LNCAP (cell line): Measurements from ENCODE around the gene TMOD1.

Experiments used
- CTCF ChIP-seq: fragments of 450-650 bp; IDR thresholded peaks from 2 replicates; pipeline ENCODE4 v1.5.1; 2017; ENCODE audit warnings: mild to moderate bottlenecking

TMOD1 gene

GRCh38 chr9:97632248-97632984 lies 130.9 kb downstream of the TMOD1 start:
- no peak for TF ChIP-seq CTCF

- TF ChIP-seq CTCF, result no peak
These were observed 131.8 kb downstream of the TMOD1 start, which contains the start of the genes NCBP1 and TSTD2 for GRCh38 chr9:97632985-97633858. TSS of gene NCBP1 (plus strand) at chr9:97633821. CDS start at chr9:97633882, 61 bp downstream. TSS of gene TSTD2 (minus strand) at chr9:97633368. CDS start at chr9:97627562, 5,806 bp downstream.

GRCh38 chr9:97633859-97634490 lies 132.5 kb downstream of the TMOD1 start:
- no peak for TF ChIP-seq CTCF

GRCh38 chr9:97635026-97635425 lies 133.6 kb downstream of the TMOD1 start:
- no peak for TF ChIP-seq CTCF

DNA sequence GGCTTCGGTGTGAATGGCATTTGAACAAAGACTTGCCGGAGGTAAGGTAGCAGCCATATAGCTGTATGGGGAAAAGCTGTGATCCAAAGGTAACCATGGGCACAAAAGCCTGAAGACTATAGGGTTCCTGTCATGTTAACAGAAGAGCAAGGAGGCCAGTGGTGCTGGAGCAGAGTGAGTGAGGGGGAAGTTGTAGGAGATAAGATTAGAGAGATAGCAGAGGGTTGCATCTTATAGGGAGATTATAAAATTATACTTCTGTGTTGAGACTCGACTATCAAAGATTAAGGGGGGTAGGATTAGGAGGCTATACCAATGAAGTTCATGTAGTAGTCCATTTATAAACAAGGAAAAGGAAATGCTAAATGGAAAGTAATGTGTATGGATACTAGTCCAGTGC lies 135.4 kb downstream of the TMOD1 start:
- no peak for TF ChIP-seq CTCF

GRCh38 chr9:97638666-97639065 lies 137.2 kb downstream of the TMOD1 start:
- no peak for TF ChIP-seq CTCF

- no peak for TF ChIP-seq CTCF
These were observed 138.9 kb downstream of the TMOD1 start for GRCh38 chr9:97640325-97640724.
